Stimulated activated naive CD8-positive, alpha-beta T cell treated with anti-CD3 and anti-CD28 coated beads, Interleukin-15, Interleukin-2, amounts not matched to agents 100 U/mL and 50 U/mL, for 24 hours (primary cell): ENCODE data around the gene SCNN1A.

Experiments used
- ATAC-seq: fragments of 150-1000 bp; cut with Tn5 transposase; one replicate; pipeline ENCODE4 v1.10.0; 2021
- DNase-seq: peaks from one replicate; pipeline ENCODE4 v3.0.0; 2021

Gene SCNN1A

DNA sequence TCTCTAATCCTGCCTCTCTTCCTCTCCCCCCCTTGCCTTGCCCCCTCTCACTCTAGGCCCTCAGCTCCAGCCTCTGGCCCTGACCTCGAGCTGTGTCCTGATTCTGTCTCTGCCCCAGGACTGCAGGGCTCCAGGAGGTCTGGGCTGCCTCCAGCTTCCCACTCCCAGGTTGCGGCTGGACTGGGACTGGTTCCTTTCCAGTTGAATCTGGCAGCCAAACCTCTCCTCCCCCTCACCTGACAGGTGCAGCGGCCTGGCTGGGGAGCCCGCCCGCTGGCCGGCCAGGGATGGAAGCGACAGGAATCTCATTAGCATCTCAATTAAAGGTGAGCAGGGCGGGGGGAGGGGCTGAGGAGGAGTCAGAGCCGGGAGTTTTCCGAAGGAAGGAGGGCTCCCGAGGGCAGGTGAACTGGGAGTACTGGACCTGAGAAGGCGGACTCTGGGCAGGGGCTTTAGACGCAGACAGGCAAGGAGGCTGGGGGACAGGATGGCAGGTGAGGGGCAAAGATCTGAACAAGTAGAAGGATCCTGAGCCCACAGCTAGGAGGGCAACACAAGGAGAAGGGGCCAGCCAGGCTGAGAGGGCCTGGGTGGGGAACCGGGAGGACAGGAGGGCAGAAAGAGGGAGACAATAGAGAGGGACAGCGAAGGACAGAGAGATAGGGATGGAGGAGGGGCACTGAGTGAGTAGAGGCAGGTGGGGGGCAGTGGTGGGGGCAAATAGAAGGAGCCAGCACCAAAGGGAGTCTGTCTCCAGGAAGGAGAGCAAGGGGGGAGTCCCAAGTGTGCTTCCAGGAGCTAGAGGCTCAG lies at the start of gene SCNN1A:
TSS of gene SCNN1A (minus strand) at position 295 of the 810 bp plus-strand sequence. CDS start 780 bp downstream, outside the sequence.
- no peak for ATAC-seq

DNA sequence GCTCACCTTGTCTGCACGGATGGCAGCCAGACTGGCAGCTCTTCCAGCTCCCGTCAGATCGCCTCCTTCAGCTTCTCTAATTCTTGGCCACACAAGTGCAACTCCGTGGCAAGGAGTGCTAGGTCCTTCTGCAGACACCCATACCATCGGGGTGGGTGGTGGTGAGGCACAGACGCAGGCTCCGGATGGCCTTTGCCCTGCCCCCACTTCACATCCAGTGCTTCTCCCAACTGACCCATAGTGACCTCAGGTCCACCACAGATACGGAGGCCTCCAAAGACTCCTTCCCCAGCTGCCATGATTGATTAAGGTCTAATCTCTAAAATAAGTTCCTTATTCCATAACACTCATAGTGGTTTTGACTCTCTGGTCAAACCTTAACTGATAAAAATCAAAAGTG lies 49.5 kb upstream of the SCNN1A start:
- no peak for ATAC-seq

More for the DNA sequence above, at the start of gene SCNN1A:
- DNase-seq, result no peak

DNA sequence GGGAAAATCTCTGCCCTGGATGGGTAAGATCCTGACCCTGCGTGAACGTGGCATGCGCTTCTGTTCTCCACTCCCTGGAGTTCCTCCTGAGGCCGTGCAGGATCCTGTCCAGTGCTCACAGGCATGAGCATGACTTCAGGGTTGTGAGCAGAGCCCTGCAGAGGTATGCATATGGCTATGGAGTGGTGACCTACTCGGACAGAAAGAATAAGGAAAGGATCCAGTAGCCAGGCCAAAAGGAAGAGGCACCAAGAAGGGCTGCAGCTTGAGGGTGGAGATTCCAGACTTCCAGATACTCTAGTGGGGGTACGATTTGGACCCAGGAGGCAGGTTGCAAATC lies 48.6 kb upstream of the SCNN1A start:
- no peak for ATAC-seq
- peak; percentile 19 for DNase-seq

More for the DNA sequence above, 49.5 kb upstream of the SCNN1A start:
- peak; percentile 29 for DNase-seq

DNA sequence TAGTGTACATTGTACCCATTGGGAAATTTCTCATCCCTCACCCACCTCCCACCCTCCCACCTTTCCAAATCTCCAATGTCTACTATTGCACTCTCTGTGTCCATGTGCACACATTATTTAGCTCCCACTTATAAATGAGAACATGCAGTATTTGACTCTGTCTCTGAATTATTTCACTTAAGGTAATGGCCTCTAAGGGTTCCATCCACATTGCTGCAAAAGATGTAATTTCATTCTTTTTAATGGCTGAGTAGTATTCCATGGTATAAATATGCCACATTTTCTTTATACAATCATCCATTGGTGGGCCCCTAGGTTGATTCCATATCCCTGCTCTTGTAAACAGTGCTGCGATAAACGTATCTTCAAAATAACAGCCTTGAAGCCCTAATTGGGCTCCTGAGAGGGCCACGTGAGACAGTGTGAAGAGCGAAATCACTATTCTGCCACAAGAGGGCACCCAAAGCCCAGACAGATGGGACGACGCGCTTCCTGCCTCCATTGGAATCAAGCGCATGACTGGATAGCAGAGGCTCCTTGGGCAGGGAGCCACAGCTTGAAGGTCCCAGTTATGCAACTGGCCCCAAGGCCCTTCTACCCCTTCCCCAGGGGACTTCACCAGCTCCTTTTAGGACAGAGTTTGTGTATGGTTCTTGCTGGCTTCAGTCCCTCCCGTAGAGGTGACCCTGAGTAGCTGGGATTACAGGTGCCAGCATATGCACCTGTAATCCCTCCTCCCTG lies 48.1 kb upstream of the SCNN1A start:
- DNase-seq (peak; percentile 76), ATAC-seq (peak; percentile 55)

DNA sequence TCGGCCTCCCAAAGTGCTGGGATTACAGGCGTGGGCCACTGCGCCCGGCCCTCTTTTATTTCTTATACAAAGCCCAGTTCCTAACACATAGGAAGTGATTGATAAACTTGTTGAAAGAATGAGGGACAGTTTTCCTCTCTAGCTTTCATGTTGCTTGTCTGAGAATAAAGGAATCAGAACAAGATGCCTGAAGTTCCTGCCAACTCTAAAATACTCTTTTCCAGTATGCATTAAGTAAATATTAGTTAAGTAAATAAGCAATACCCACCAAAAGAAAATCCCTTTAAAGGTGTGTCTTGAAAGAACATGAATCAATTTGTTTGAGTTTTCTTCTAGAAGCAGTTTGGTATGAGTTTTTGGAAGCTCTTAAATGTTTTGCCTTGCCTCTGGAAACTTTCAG lies 45.0 kb upstream of the SCNN1A start:
- DNase-seq (no peak), ATAC-seq (no peak)

DNA sequence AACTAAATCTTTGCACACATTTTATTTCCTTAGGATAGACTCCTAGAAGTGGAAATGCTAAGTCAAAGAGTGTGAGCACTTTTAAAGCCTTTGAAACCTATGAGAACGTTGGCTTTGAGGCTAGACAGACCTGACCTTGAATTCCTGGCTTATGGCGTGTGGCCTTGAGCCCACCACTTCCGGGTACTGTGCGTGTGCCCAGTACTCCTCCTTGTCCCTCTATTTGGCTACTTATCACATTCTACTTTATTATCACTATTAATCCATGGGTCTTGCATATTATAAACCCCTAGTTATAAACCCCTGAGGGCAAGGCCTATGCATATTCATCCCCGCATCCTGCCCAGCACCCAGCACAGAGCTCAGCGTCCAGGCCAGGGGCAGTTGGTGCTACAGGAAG lies 43.4 kb upstream of the SCNN1A start:
- no peak for ATAC-seq

DNA sequence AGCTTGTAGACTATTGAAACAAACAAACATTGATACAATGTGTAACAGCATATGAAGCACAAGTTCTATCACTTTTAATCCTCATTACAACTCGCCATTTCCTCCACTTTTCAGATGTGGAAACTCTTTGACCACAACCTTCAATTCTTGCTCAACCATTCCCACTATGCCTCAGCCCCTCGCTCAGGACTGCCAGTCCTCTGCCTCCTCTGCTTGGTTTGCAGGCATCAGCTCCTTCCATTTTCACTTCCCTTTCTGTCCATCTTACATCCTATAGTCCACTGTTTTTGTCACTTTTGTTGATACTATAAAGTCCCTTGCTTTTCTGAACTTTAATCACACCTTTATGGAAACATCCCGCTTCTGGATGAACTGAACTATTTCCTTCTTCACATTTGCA lies 41.2 kb upstream of the SCNN1A start:
- ATAC-seq (peak; percentile 61), DNase-seq (no peak)

More for the DNA sequence above, 43.4 kb upstream of the SCNN1A start:
- DNase-seq, result no peak

DNA sequence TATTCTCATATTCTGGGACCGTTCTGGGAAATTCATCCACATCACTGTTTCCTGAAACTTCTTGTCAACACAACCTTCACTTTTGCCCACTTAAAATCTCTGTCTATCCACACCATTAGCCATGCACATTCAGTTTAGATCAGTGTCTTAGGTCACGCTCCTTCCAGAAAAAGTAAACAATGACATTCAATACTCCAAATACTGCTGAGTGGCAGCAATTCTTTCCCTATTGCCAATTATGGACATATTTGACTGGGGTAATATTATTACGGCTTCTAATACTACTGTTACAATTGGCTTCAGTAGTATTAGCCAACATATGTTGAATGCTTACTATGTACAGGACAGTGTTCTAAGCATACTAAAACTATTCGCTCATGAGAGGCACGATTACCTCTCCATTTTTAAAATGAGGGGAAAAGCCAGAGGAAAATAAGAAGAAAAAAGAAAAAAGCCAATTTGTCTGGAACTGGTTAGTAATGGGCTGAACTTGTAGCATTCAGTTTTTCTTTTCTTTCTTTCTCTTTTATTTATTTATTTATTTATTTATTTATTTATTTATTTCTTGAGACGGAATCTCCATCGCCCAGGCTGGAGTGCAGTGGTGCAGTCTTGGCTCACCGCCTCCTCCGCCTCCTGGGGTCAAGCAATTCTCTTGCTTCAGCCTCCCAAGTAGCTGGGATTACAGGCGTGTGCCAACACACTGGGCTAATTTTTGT lies 32.0 kb upstream of the SCNN1A start:
- ATAC-seq, result no peak
- no peak for DNase-seq

DNA sequence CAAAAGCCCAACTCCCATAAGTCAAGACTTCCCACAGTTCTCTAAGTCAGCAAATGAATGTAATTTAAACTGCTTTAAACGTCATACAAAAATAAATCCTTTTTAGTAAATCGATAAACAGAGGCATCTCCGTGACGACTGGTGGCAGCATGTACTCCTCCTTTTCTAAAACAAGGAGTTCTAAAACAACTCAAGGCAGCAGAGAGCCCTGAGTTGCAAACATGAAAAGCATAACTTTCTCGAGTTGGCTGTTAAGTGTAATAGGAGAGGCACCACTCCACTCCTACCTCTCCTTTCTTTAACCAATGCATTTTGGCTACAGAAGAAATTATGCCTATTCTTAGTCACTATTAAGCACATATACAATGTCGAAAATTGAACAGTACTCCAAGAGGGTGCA lies 30.6 kb upstream of the SCNN1A start:
- ATAC-seq (no peak), DNase-seq (no peak)

DNA sequence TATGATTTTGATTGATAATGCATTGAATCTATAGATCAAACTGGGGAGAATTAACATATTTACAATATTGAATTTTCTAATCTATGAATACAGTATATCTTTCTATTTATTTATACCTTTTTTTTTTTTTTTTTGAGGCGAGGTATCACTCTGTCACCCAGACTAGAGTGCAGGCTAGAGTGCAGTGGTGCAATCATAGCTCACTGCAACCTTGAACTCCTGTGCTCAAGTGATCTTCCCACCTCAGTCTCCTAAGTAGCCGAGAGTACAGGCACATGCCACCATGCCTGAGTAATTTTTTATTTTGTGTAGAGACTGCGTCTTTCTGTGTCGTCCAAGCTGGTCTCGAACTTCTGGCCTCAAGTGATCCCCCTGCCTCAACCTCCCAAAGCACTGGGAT lies 29.0 kb upstream of the SCNN1A start:
- ATAC-seq (no peak), DNase-seq (no peak)

DNA sequence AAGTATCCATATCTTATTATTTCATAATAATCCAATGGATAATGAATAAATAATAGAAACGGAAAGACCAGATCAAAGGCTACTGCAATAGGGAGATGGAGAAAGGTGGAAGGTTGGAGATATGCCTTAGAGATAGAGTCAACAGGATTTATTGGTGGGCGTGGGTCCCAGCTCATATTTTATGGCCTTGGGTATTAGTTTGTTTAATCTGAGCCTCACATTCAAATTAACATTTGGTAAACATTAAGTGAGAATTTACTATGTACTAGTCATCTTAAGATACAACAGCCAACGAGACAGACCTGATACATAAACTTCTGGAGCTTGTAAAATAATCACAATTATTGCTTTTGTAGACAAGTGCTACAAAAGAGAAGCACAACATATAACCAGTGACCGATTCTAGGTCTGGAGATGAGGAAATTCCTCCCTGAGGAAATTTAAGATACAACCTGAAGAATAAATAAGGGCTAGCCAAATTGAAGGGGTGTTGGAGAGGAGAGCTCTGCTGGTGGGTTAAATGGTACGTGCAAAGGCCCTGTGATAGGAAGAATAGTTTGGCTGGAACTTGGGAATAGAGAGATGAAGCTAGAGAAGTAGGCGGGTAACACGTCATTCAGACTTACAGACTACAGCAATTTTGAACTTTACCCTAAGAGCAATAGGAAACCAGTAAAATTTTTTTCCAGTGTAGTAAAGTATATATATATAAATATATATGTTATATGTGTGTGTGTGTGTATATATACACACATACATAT lies 24.7 kb upstream of the SCNN1A start:
- DNase-seq (no peak), ATAC-seq (no peak)

DNA sequence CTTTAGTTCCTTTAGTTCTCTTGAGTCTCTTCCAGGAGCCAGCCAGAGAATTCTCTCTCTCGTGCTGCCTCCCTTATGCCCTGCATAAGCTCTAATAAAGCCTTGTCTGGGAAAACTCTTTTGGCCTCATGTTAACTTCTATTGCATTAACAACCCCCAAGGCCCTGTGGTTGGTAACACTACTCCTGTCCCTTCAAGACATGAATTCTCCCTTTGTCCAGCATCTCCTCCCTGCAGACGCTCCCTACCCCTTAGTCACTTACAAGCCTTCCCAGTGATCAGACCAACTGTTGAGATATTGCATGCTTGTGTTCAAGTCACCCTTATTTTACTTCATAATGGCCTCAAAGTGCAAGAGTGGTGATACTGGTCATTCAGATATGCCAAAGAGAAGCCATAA lies 20.7 kb upstream of the SCNN1A start:
- DNase-seq, result no peak

DNA sequence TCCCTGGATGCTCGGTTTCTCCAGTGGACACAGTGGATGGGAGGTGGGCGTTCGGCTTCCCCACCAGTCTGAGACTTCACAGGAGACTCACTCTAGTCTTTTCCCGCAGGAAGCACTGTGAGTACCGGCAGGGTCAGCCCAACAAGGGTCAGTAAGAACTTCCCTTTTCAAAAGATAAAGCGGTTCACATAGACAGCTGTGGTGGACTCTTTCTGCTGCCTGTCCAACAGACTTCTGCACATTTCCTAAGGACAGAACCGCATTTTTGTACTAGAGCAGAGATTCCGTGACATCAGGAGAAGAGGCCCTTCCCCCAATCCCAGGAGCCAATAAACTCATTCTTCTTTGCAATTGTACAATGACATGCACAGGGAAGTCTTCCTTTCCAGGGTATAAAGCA lies 19.0 kb upstream of the SCNN1A start:
- DNase-seq (no peak), ATAC-seq (no peak)

More for the DNA sequence above, 20.7 kb upstream of the SCNN1A start:
- no peak for ATAC-seq

DNA sequence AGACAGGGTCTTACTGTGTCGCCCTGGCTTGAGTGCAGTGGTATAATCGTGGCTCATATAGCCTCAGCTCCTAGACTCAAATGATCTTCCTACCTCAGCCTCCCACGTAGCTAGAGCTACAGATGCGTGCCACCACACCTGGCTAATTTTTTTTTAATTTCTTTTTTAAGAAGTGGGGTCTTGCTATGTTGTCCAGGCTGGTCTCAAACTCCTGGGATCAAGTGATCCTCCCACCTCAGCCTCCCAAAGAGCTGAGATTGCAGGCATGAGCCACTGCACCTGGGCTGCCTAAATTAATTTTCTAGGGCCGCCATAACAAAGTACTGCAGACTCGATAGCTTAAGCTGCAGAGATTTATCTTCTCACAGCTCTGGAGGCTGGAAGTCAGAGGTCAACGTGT lies 17.7 kb upstream of the SCNN1A start:
- DNase-seq (no peak), ATAC-seq (no peak)

DNA sequence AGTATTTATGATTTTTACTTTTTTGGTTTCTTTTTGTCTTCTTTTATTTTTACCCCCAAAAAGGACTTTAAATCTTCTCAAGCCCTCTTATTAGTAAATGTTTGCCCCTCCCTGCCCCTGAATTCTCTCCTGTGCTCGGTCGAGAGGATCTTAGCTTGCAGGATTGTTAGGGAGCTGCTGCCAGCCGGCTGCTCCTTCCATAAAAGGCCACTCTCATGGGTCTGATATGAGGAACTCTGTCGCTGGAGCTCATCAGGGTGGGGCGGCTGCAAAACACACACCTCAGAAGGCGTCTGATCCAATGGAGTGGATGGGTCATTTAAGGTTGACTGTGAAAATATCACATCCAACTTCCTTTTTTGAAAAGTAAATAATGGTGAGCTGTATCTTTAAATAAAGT lies 17.1 kb upstream of the SCNN1A start:
- no peak for ATAC-seq

DNA sequence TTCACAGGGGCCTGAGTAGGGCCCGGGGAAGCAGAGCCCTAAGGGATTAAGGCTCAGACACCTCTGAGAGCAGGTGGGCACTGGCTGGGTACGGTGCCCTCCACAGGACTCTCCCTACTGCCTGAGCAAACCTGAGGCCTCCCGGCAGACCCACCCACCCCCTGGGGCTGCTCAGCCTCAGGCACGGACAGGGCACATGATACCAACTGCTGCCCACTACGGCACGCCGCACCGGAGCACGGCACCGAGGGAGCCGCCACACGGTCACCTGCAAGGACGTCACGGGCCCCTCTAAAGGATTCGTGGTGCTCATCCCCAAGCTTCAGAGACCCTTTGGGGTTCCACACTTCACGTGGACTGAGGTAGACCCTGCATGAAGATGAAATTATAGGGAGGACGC lies 15.7 kb upstream of the SCNN1A start:
- no peak for ATAC-seq
- no peak for DNase-seq

More for the DNA sequence above, 17.1 kb upstream of the SCNN1A start:
- DNase-seq, result no peak

DNA sequence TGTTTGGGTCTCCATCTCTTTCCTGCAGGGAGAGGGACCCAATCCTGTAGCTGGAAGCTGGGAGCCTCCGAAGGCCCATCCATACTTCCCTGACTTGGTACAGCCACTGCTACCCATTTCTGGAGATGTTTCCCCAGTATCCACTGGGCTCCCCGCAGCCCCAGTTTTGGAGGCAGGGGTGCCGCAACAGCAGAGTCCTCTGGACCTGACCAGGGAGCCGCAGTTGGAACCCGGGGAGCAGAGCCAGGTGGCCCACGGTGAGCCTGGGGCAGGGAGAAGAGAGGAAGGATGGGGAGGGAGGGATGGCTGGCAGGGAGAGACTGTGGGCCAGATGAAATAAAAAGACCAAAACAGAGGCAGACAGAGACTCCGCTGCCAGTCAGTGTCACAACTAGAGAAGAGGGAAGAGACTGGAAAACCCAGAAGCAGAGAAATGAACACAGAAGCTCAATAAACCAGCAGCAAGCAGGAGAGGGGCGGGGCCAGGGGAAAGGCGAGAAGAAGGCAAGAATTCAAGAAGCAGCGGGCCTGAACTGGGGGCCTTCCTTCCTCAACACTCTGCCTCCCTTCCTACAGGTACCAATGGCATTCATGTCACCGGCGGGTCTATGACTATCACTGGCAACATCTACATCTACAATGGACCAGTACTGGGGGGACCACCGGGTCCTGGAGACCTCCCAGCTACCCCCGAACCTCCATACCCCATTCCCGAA lies 14.9 kb upstream of the SCNN1A start:
- DNase-seq (no peak), ATAC-seq (no peak)

DNA sequence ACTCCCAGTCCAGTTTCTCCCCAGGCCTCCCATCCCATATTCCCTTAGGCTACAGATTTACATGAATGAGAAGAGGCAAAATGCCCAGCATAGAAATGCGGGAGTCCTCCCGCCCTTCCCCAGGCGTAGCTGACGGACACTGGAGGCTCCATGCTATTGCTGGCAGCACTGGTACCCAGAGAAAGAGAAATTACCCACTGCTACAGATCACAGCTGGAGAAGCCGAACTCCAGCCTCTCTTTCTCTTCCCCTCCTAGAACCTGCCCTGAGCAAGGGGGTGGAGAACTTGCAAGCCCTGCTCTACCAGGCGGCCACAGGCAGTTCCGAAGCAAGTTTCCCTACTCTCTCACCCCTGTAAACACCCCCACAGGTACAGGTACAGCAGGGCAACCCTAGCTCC lies 12.2 kb upstream of the SCNN1A start:
- no peak for DNase-seq
- ATAC-seq, result no peak

DNA sequence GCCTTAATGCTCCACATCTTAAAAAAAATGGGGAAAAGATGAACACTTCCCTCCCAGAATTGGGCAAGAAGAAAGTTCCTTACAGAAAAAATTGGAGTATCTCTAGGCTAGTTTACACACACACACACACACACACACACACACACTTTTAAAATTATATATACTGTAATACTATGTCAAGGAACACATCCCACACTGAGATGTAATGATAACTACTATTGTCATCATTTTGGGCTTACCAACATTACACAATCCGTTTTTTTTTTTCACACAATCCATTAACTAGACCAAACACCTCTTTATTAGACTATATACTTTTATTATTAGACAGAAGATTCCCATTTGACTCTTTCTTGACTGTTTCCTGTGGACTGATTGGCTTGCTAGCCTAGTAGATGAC lies 11.1 kb upstream of the SCNN1A start:
- DNase-seq (no peak), ATAC-seq (no peak)

DNA sequence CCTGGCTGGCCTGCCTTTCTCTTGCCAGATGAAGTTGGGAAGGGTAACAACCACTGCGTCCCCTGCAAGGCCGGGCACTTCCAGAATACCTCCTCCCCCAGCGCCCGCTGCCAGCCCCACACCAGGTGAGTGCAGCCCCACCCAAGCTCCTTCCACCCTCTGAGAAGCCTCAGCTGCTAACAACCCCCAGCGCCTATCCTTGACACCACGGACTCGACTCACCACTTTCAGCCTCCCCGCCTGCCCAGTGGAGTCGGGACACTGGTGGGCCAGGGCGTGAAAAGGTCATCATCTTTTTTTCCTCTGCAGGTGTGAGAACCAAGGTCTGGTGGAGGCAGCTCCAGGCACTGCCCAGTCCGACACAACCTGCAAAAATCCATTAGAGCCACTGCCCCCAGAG lies 10.7 kb upstream of the SCNN1A start:
- no peak for ATAC-seq
- no peak for DNase-seq
